Measurements from ENCODE around the gene TBC1D3B.
"Not testable (repeated sequence)": the region's sequence is repeated elsewhere in the genome, so short reads cannot be mapped to it uniquely, and the experiment has no call there.

Gene TBC1D3B

GRCh38 chr17:36184023-36184765 lies 7.8 kb upstream of the TBC1D3B start:
- H3K4me3 ChIP-seq (ENCODE audit: low read length) = no peak overlapping the region
- no peaks in the 10 kb centered on the region for H3K27me3 ChIP-seq (ENCODE audit: low read depth, low read length)
- H4K20me1 ChIP-seq (ENCODE audit: insufficient read depth, low read length) = no peaks in the 10 kb centered on the region
- H3K79me2 ChIP-seq (ENCODE audit: low read length) = no peaks in the 10 kb centered on the region
- no peak overlapping the region for H3K9ac ChIP-seq (ENCODE audit: low read length)
- no peaks in the 10 kb centered on the region for H3K9me3 ChIP-seq (ENCODE audit: insufficient read depth, low read length)
- no peaks in the 10 kb centered on the region for H3K36me3 ChIP-seq (replicated peaks; ENCODE audit: low read depth, low read length)
- H2AFZ ChIP-seq (ENCODE audit: low read depth, low read length) = no peak overlapping the region
- no peak overlapping the region for H3K27ac ChIP-seq (ENCODE audit: low read length)
- no peaks in the 10 kb centered on the region for H3K4me1 ChIP-seq (ENCODE audit: low read length)
- no peak overlapping the region for H3K4me2 ChIP-seq (ENCODE audit: low read length)
- no peak for TF ChIP-seq CTCF (IDR thresholded peaks at IDR 0.05; ENCODE audit: low read depth, low read length)
- no peak for TF ChIP-seq EZH2phosphoT487 (IDR thresholded peaks at IDR 0.05; ENCODE audit: low read depth)

- Histone ChIP-seq H3K79me2 (ENCODE audit: low read length) (no peaks in the 10 kb centered on the region), H4K20me1 (ENCODE audit: insufficient read depth, low read length) (no peaks in the 10 kb centered on the region), H3K27me3 (ENCODE audit: low read depth, low read length) (no peaks in the 10 kb centered on the region), H3K4me2 (ENCODE audit: low read length) (no peak overlapping the region), H2AFZ (ENCODE audit: low read depth, low read length) (no peak overlapping the region), H3K4me1 (ENCODE audit: low read length) (no peaks in the 10 kb centered on the region), H3K27ac (ENCODE audit: low read length) (no peak overlapping the region), H3K9me3 (ENCODE audit: insufficient read depth, low read length) (no peaks in the 10 kb centered on the region), H3K4me3 (ENCODE audit: low read length) (no peak overlapping the region), H3K36me3 (replicated peaks; ENCODE audit: low read depth, low read length) (no peaks in the 10 kb centered on the region), H3K9ac (ENCODE audit: low read length) (no peak overlapping the region)
- TF ChIP-seq CTCF (IDR thresholded peaks at IDR 0.05; ENCODE audit: low read depth, low read length) = no peak
- TF ChIP-seq EZH2phosphoT487 (IDR thresholded peaks at IDR 0.05; ENCODE audit: low read depth) = no peak
These were observed 6.8 kb upstream of the TBC1D3B start for GRCh38 chr17:36183001-36183971.

GRCh38 chr17:36182176-36183000 lies 6.0 kb upstream of the TBC1D3B start:
- Histone ChIP-seq H2AFZ (ENCODE audit: low read depth, low read length) (no peak overlapping the region), H3K9me3 (ENCODE audit: insufficient read depth, low read length) (no peaks in the 10 kb centered on the region), H3K36me3 (replicated peaks; ENCODE audit: low read depth, low read length) (no peaks in the 10 kb centered on the region), H3K4me1 (ENCODE audit: low read length) (no peaks in the 10 kb centered on the region), H3K4me2 (ENCODE audit: low read length) (no peak overlapping the region), H3K4me3 (ENCODE audit: low read length) (no peak overlapping the region), H3K79me2 (ENCODE audit: low read length) (no peaks in the 10 kb centered on the region), H3K9ac (ENCODE audit: low read length) (no peak overlapping the region), H3K27ac (ENCODE audit: low read length) (no peak overlapping the region), H3K27me3 (ENCODE audit: low read depth, low read length) (no peaks in the 10 kb centered on the region), H4K20me1 (ENCODE audit: insufficient read depth, low read length) (no peaks in the 10 kb centered on the region)
- TF ChIP-seq CTCF (IDR thresholded peaks at IDR 0.05; ENCODE audit: low read depth, low read length) = no peak
- no peak for TF ChIP-seq EZH2phosphoT487 (IDR thresholded peaks at IDR 0.05; ENCODE audit: low read depth)

- H3K27me3 ChIP-seq (ENCODE audit: low read depth, low read length); H3K36me3 ChIP-seq (replicated peaks; ENCODE audit: low read depth, low read length); H3K4me1 ChIP-seq (ENCODE audit: low read length); H4K20me1 ChIP-seq (ENCODE audit: insufficient read depth, low read length); H2AFZ ChIP-seq (ENCODE audit: low read depth, low read length); H3K27ac ChIP-seq (ENCODE audit: low read length); H3K79me2 ChIP-seq (ENCODE audit: low read length); H3K4me2 ChIP-seq (ENCODE audit: low read length); H3K9me3 ChIP-seq (ENCODE audit: insufficient read depth, low read length); H3K4me3 ChIP-seq (ENCODE audit: low read length); H3K9ac ChIP-seq (ENCODE audit: low read length): not testable (repeated sequence)
These were observed 5.2 kb upstream of the TBC1D3B start for GRCh38 chr17:36181446-36182175.

- H3K27ac ChIP-seq (ENCODE audit: low read length); H3K4me3 ChIP-seq (ENCODE audit: low read length); H3K4me2 ChIP-seq (ENCODE audit: low read length); H2AFZ ChIP-seq (ENCODE audit: low read depth, low read length); H3K4me1 ChIP-seq (ENCODE audit: low read length); H3K9ac ChIP-seq (ENCODE audit: low read length); H4K20me1 ChIP-seq (ENCODE audit: insufficient read depth, low read length); H3K9me3 ChIP-seq (ENCODE audit: insufficient read depth, low read length); H3K79me2 ChIP-seq (ENCODE audit: low read length); H3K36me3 ChIP-seq (replicated peaks; ENCODE audit: low read depth, low read length); H3K27me3 ChIP-seq (ENCODE audit: low read depth, low read length): not testable (repeated sequence)
These were observed 7.6 kb downstream of the TBC1D3B start for GRCh38 chr17:36168836-36169235.
